ENCODE results near the gene NUMB. TPM values are rescaled to one million over a fixed set of nuclear protein-coding genes. Genes with fewer than 3 reads are reported as not detected.

Gene NUMB
- total and polyA plus RNA-seq, 2 donors (not counting 3 experiments of a cell fraction or from before 2014, with no cell fraction given) = 128 to 164 TPM

DNA sequence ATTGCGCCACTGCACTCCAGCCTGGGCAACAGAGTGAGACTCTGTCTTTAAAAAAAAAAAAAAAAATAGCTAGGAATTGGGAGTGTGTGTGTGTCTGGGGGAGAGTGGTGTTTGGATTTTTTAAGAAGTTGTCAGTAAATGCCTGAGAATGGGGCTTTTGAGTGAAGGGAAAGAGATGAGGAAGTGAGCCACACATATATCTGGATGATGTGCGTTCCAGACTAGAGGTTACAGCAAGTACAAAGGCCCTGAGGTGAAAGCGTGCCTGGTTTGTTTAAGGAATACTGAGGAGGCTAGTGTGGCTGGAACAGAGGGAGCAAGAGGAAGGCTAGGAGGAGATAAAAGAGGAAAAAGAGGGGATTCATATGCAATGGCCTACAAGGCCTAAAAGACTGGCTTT lies 151.1 kb downstream of the NUMB start:
- CTCF ChIA-PET = interaction anchor here (4.1 kb wide), 1 partner anchor 12 kb away, joined by 30 read pairs; no protein-coding TSS in a partner anchor
- BruUV-seq (replicated peaks) = no TSS peak
- intact Hi-C loops (cut with micrococcal nuclease) = no loop called here

More for the DNA sequence above, 151.1 kb downstream of the NUMB start:
- Histone ChIP-seq H3K4me3 (replicated peaks in 1 of 3; ENCODE audit: insufficient read depth in 1 of 3, low read depth in 1 of 3, low read length in 3 of 3) (no peak overlapping the region), H3K4me2 (ENCODE audit: insufficient read depth, low read length) (no peak overlapping the region), H3K79me2 (ENCODE audit: control insufficient read depth, insufficient read depth, low read length) (peaks cover 8% of the 10 kb centered on the region), H3K4me1 (ENCODE audit: control insufficient read depth, extremely low read depth, insufficient read depth, low read length) (peaks cover 19% of the 10 kb centered on the region), H2AFZ (ENCODE audit: low read depth, low read length) (no peak overlapping the region), H4K20me1 (replicated peaks; ENCODE audit: control insufficient read depth, extremely low read depth, insufficient read depth, low read length) (no peaks in the 10 kb centered on the region), H3K9me1 (replicated peaks; ENCODE audit: control insufficient read depth, extremely low read depth, insufficient read depth, low read length) (no peaks in the 10 kb centered on the region), H3K9me3 (replicated peaks; ENCODE audit: control insufficient read depth, insufficient read depth, low read length) (no peaks in the 10 kb centered on the region), H3K27me3 (ENCODE audit: control insufficient read depth in 2 of 2, insufficient read depth in 2 of 2, low read length in 2 of 2) (no peaks in the 10 kb centered on the region), H3K27ac (ENCODE audit: insufficient read depth, low read depth, low read length) (no peak overlapping the region), H3K36me3 (ENCODE audit: control insufficient read depth in 2 of 2, extremely low read depth in 1 of 2, insufficient read depth in 2 of 2, low read length in 2 of 2) (no peaks in the 10 kb centered on the region), H3K9ac (replicated peaks; ENCODE audit: extremely low read depth, insufficient read depth, low read length) (no peak overlapping the region)
- POLR2A ChIA-PET = no interaction called here
- TF ChIP-seq MYC (IDR thresholded peaks at IDR 0.05; ENCODE audit: low read depth, low read length) (no peak), POLR2AphosphoS5 (IDR thresholded peaks at IDR 0.05; ENCODE audit: insufficient read depth, low read depth, low read length) (no peak), EZH2 (IDR thresholded peaks at IDR 0.05; ENCODE audit: borderline replicate concordance, low read depth, low read length, severe bottlenecking) (no peak), POLR2A (IDR thresholded peaks at IDR 0.05; ENCODE audit: low read depth, low read length) (no peak), GATA2 (IDR thresholded peaks at IDR 0.05; ENCODE audit: insufficient read depth, insufficient read length, low read depth, low read length) (no peak), JUN (IDR thresholded peaks at IDR 0.05; ENCODE audit: borderline replicate concordance, insufficient read depth, insufficient read length, low read depth) (no peak), FOS (IDR thresholded peaks at IDR 0.05; ENCODE audit: borderline replicate concordance, insufficient read depth, low read length) (no peak)
- TF ChIP-seq, protein P1, sequence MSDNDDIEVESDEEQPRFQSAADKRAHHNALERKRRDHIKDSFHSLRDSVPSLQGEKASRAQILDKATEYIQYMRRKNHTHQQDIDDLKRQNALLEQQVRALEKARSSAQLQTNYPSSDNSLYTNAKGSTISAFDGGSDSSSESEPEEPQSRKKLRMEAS (IDR thresholded peaks at IDR 0.05; ENCODE audit: insufficient read depth, insufficient read length) = no peak
- TF ChIP-seq, protein P2, sequence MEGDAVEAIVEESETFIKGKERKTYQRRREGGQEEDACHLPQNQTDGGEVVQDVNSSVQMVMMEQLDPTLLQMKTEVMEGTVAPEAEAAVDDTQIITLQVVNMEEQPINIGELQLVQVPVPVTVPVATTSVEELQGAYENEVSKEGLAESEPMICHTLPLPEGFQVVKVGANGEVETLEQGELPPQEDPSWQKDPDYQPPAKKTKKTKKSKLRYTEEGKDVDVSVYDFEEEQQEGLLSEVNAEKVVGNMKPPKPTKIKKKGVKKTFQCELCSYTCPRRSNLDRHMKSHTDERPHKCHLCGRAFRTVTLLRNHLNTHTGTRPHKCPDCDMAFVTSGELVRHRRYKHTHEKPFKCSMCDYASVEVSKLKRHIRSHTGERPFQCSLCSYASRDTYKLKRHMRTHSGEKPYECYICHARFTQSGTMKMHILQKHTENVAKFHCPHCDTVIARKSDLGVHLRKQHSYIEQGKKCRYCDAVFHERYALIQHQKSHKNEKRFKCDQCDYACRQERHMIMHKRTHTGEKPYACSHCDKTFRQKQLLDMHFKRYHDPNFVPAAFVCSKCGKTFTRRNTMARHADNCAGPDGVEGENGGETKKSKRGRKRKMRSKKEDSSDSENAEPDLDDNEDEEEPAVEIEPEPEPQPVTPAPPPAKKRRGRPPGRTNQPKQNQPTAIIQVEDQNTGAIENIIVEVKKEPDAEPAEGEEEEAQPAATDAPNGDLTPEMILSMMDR (IDR thresholded peaks at IDR 0.05; ENCODE audit: extremely low read depth in 1 of 2, insufficient read depth in 1 of 2, low read depth in 1 of 2, low read length in 2 of 2) = no peak
- no peak for FAIRE-seq
- DNase-seq (ENCODE audit: low read depth, low spot score) = no peak
- dilution Hi-C loops (cut with MboI; ENCODE audit: extremely low pct_ligation_motif_present, low sequenced_read_pairs) = no loop called here

All from endothelial cell of umbilical vein (primary cell).